ENCODE data around the gene ZNF148. TPM values are rescaled to one million over a fixed set of nuclear protein-coding genes. Genes with fewer than 3 reads are reported as not detected.

Gene ZNF148
- total and polyA plus RNA-seq, 8 donors, result 2.1 to 31.2 (median 17.1) TPM

GRCh38 chr3:125356140-125357026 lies 18.7 kb downstream of the ZNF148 start:
- ATAC-seq, result peak; percentile 25 to 43 (median 29)
- Histone ChIP-seq H3K27me3 (no peaks in the 10 kb centered on the region), H3K4me1 (peaks cover 6 to 9% (median 9%) of the 10 kb centered on the region in 3 donors), H3K4me3 (peak overlapping the region in 2 of 4 donors; percentile 42 to 60), H3K9me3 (no peaks in the 10 kb centered on the region), H3K36me3 (no peaks in the 10 kb centered on the region), H3K27ac (peak overlapping the region in 2 of 4 donors; percentile 10 to 69)
- WGBS, 2 donors, result 10 to 11% methylated on average over 5 of the region's 5 CpGs
- no peak for FAIRE-seq
- no peak for TF ChIP-seq CTCF (IDR thresholded peaks at IDR 0.05)
- intact Hi-C loops (cut with DNase I), result no loop called here
- DNase-seq, result no peak

- Histone ChIP-seq H3K27me3 (no peaks in the 10 kb centered on the region), H3K4me1 (peaks cover 9 to 15% (median 12%) of the 10 kb centered on the region in 3 donors), H3K36me3 (no peaks in the 10 kb centered on the region), H3K9me3 (no peaks in the 10 kb centered on the region), H3K27ac (no peak overlapping the region), H3K4me3 (no peak overlapping the region)
- FAIRE-seq, result no peak
- no peak for ATAC-seq
- DNase-seq, result no peak
- WGBS, 2 donors, result 92 to 99% methylated on average over 3 of the region's 3 CpGs
- intact Hi-C loops (cut with DNase I), result no loop called here
- TF ChIP-seq CTCF (IDR thresholded peaks at IDR 0.05), result no peak
These were observed 21.5 kb downstream of the ZNF148 start for GRCh38 chr3:125353659-125354058.

GRCh38 chr3:125353128-125353527 lies 22.0 kb downstream of the ZNF148 start:
- DNase-seq, result no peak
- FAIRE-seq, result no peak
- Histone ChIP-seq H3K36me3 (no peaks in the 10 kb centered on the region), H3K27ac (no peak overlapping the region), H3K4me3 (no peak overlapping the region), H3K9me3 (no peaks in the 10 kb centered on the region), H3K27me3 (no peaks in the 10 kb centered on the region), H3K4me1 (peaks cover 9 to 15% (median 12%) of the 10 kb centered on the region in 3 donors)
- no peak for TF ChIP-seq CTCF (IDR thresholded peaks at IDR 0.05)
- intact Hi-C loops (cut with DNase I), result no loop called here
- ATAC-seq, result no peak

- 56 to 61% methylated on average over 2 of the region's 2 CpGs for WGBS, 2 donors
- no peak for DNase-seq
- Histone ChIP-seq H3K9me3 (no peaks in the 10 kb centered on the region), H3K36me3 (no peaks in the 10 kb centered on the region), H3K27me3 (no peaks in the 10 kb centered on the region), H3K27ac (no peak overlapping the region), H3K4me3 (no peak overlapping the region), H3K4me1 (peaks cover 8 to 15% (median 9%) of the 10 kb centered on the region in 3 donors)
- TF ChIP-seq CTCF (IDR thresholded peaks at IDR 0.05), result no peak
- no peak for FAIRE-seq
- ATAC-seq, result no peak
- intact Hi-C loops (cut with DNase I), result no loop called here
These were observed 23.2 kb downstream of the ZNF148 start for GRCh38 chr3:125351814-125352456.

Data from pancreas (tissue), 10 donors.